Tibial nerve (tissue), 4 donors: ENCODE measurements around the gene ACR. TPM values are rescaled to one million over a fixed set of nuclear protein-coding genes. Genes with fewer than 3 reads are reported as not detected.

Source experiments
- DNase-seq, 2 donors: peaks; one replicate each; pipeline ENCODE4 v3.0.0-alpha.2; 2019; ENCODE audit warnings: low spot score in 2 of 2
- H3K27ac ChIP-seq, 4 donors: fragments of 200-600 bp; sonication (generic) in 3 of 4; one replicate each; pipeline ENCODE4 v1.5.1; 2017 to 2019; ENCODE audit warnings: mild to moderate bottlenecking in 1 of 4
- H3K27me3 ChIP-seq, 2 donors: fragments of 200-600 bp; sonication (generic) in 1 of 2; one replicate each; pipeline versions ENCODE4 v1.5.1 to v1.6.0; 2017 to 2019
- H3K36me3 ChIP-seq, 3 donors: fragments of 200-600 bp; sonication (generic); one replicate each; pipeline ENCODE4 v1.5.1; 2018 to 2019
- H3K4me1 ChIP-seq, 4 donors: fragments of 200-600 bp; sonication (generic) in 3 of 4; one replicate each; pipeline ENCODE4 v1.5.1; 2017 to 2019
- H3K4me3 ChIP-seq, 4 donors: fragments of 200-600 bp; sonication (generic) in 3 of 4; one replicate each; pipeline ENCODE4 v1.5.1; 2017 to 2019; ENCODE audit warnings: mild to moderate bottlenecking in 1 of 4, moderate library complexity in 1 of 4
- H3K9me3 ChIP-seq, 4 donors: fragments of 200-600 bp; sonication (generic) in 3 of 4; one replicate each; pipeline ENCODE4 v1.5.1; 2017 to 2019
- EP300 ChIP-seq, 2 donors: sonication (generic); formaldehyde crosslinking; IDR thresholded peaks; one replicate each; pipeline ENCODE4 v1.6.1; 2017; ENCODE audit warnings: antibody characterized with exemption in 2 of 2, mild to moderate bottlenecking in 1 of 2
- POLR2A ChIP-seq, 2 donors: fragments of 450-650 bp; IDR thresholded peaks; one replicate each; pipeline ENCODE4 v1.6.1; 2017; ENCODE audit warnings: antibody characterized with exemption in 2 of 2, mild to moderate bottlenecking in 2 of 2, moderate library complexity in 2 of 2
- WGBS, 2 donors: methylation state at CpG; one replicate each; pipeline ENCODE4 v1.1.5; 2018; 5-methylcytosine and 5-hydroxymethylcytosine counted together
- total RNA-seq, 4 donors: library from RNA; depleted of rRNA; stranded (reverse); fragments of >200 nt; gene quantifications; one replicate each; pipeline ENCODE4 v1.1.0, GENCODE V29; 2016
- TF ChIP-seq, protein P1 (sequence below), 5 experiments: fragments of 200-600 bp in 3 of 5; fragments of 450-650 bp in 2 of 5; sonication (generic) in 3 of 5; IDR thresholded peaks; one replicate each; pipeline ENCODE4 v1.5.1; 2016 to 2019; ENCODE audit warnings: antibody characterized with exemption in 5 of 5, mild to moderate bottlenecking in 3 of 5, moderate library complexity in 2 of 5

The ACR gene
- 1 to 10 TPM in 2 of 4 donors, not detected in 2; 2.2 to 4.8 TPM for total RNA-seq

DNA sequence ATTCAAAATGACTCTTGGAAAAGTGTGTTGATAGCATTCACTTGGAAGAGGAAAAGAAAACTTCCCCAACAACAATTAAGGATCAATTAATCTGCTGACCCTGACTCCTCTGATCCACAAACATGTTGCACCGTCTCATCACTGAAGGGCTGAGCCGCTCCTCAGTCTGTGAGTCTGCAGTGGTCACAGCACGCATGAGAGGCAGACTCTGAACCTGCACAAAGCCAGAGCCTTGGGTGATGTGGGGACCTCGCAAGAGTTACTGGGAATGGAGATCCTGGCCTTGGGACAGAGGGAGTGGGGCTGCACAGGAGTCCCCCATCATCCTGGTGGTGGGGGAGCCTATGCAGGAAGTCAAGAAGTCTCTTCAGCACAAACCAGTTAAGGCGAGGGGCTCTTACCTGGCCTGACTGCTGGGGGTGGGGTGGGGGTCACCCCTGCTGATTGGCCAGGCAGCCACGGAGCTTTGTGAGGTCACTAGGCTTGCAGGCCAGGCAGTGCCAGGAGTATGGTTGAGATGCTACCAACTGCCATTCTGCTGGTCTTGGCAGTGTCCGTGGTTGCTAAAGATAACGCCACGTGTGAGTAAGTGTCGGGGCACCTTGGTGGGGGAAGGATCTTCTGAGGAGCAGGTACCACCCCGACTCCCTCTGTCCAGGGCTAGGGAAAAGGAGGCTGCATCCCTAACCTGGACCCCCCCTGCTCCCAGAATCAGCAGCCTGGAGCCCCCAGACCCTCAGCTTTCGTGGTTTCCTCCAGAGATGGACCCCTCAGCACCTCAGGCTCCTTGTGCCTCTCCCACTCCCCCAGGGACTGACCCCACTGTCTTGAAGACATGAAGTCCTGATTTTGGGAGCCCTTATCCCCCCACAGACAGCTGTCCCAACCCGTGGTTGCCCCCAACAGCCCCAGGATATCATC lies at the start of gene ACR:
Gene ACR (plus strand): TSS at position 477 of the 921 bp plus-strand sequence. CDS start 32 bp downstream, at position 509.
- Histone ChIP-seq H3K9me3 (no peaks in the 10 kb centered on the region), H3K4me3 (no peak within 1 kb of the TSS), H3K27ac (no peak within 1 kb of the TSS), H3K27me3 (no peaks in the 10 kb centered on the region), H3K36me3 (no peaks in the 10 kb centered on the region), H3K4me1 (peaks cover 0 to 10% (median 0%) of the 10 kb centered on the region in 4 donors)
- WGBS, 2 donors, result 81 to 82% methylated on average over 11 to 13 of the region's 13 CpGs
- TF ChIP-seq POLR2A (IDR thresholded peaks at IDR 0.05), result no peak
- TF ChIP-seq EP300 (IDR thresholded peaks at IDR 0.05), result no peak
- TF ChIP-seq, protein P1, sequence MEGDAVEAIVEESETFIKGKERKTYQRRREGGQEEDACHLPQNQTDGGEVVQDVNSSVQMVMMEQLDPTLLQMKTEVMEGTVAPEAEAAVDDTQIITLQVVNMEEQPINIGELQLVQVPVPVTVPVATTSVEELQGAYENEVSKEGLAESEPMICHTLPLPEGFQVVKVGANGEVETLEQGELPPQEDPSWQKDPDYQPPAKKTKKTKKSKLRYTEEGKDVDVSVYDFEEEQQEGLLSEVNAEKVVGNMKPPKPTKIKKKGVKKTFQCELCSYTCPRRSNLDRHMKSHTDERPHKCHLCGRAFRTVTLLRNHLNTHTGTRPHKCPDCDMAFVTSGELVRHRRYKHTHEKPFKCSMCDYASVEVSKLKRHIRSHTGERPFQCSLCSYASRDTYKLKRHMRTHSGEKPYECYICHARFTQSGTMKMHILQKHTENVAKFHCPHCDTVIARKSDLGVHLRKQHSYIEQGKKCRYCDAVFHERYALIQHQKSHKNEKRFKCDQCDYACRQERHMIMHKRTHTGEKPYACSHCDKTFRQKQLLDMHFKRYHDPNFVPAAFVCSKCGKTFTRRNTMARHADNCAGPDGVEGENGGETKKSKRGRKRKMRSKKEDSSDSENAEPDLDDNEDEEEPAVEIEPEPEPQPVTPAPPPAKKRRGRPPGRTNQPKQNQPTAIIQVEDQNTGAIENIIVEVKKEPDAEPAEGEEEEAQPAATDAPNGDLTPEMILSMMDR (IDR thresholded peaks at IDR 0.05), result no peak
- no peak for DNase-seq

- Histone ChIP-seq H3K27me3 (no peaks in the 10 kb centered on the region), H3K36me3 (no peaks in the 10 kb centered on the region), H3K4me1 (no peaks in the 10 kb centered on the region), H3K4me3 (no peak overlapping the region), H3K9me3 (peaks cover 0 to 8% (median 0%) of the 10 kb centered on the region in 4 donors), H3K27ac (no peak overlapping the region)
- DNase-seq, result no peak
- TF ChIP-seq POLR2A (IDR thresholded peaks at IDR 0.05) (no peak), EP300 (IDR thresholded peaks at IDR 0.05) (no peak)
- TF ChIP-seq, protein P1 (IDR thresholded peaks at IDR 0.05), result no peak
- 82 to 88% methylated on average over 5 of the region's 5 CpGs for WGBS, 2 donors
Measured at GRCh38 chr22:50688448-50688847, 49.6 kb upstream of the ACR start.

DNA sequence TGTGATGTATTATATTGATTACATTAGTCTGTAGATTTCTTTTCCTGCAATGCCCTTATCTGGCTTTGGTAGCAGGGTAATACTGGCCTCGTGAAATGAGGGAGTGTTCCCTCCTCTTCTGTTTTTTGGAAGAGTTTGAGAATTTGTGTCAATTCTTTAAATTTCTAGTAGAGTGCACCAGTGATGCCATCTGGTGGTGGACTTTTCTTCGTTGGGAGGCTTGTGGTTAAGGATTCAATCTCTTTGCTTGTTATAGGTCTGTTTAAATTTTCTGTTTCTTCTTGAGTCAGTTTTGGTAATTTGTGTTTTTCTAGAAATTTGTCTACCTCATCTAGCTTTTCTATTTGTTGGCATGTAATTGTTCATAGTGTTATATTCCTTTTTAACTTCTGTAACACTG lies 46.5 kb upstream of the ACR start:
- TF ChIP-seq EP300 (IDR thresholded peaks at IDR 0.05) (no peak), POLR2A (IDR thresholded peaks at IDR 0.05) (no peak)
- TF ChIP-seq, protein P1 (IDR thresholded peaks at IDR 0.05), result peak in 2 of 5 experiments; percentile 12
- no peaks in the 10 kb centered on the region for H3K36me3 ChIP-seq
- H3K4me1 ChIP-seq, result peaks cover 0 to 3% (median 0%) of the 10 kb centered on the region in 4 donors
- no peak overlapping the region for H3K4me3 ChIP-seq
- H3K27ac ChIP-seq, result no peak overlapping the region
- peak in 1 of 2 donors; percentile 3 for DNase-seq
- H3K9me3 ChIP-seq, result peaks cover 0 to 8% (median 0%) of the 10 kb centered on the region in 4 donors
- no peaks in the 10 kb centered on the region for H3K27me3 ChIP-seq
- WGBS, 2 donors, result 17 to 19% methylated on average over 2 of the region's 2 CpGs

- no peak for TF ChIP-seq EP300 (IDR thresholded peaks at IDR 0.05)
- TF ChIP-seq, protein P1 (IDR thresholded peaks at IDR 0.05), result no peak
- TF ChIP-seq POLR2A (IDR thresholded peaks at IDR 0.05), result no peak
- Histone ChIP-seq H3K9me3 (peaks cover 0 to 8% (median 0%) of the 10 kb centered on the region in 4 donors), H3K4me1 (peaks cover 0 to 18% (median 5%) of the 10 kb centered on the region in 4 donors), H3K36me3 (no peaks in the 10 kb centered on the region), H3K27me3 (no peaks in the 10 kb centered on the region), H3K4me3 (no peak overlapping the region), H3K27ac (no peak overlapping the region)
- WGBS, 2 donors, result 83 to 84% methylated on average over 6 of the region's 6 CpGs
- DNase-seq, result no peak
Measured at GRCh38 chr22:50693462-50693861, 44.5 kb upstream of the ACR start.

DNA sequence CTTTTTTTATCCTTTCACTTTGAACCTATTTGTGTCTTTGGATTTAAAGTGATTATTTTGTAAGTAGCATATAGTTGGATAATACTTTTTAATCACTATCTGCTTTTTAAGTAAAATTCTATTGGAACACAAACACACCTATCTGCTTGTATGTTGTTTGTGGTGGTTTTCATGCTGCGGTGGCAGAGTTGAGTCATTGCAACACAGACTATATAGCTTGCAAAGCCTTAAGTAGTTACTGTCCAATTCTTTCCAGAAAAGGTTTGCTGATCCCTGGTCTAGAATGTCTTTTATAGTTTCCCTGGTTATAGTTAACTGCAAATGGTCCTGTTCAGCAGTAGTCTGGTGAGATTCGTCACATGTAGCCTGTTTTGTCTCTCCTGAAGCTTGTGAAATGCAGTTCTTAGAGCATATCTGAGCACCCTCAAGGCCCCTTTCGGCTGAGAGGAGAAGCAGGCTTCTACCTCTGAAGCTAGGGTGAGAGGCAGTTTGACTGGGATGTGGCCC lies 43.9 kb upstream of the ACR start:
- 65 to 74% methylated on average over 3 of the region's 3 CpGs for WGBS, 2 donors
- DNase-seq, result no peak

More for the DNA sequence above, 43.9 kb upstream of the ACR start:
- no peak overlapping the region for H3K4me3 ChIP-seq
- H3K27me3 ChIP-seq, result no peaks in the 10 kb centered on the region
- H3K9me3 ChIP-seq, result peaks cover 0 to 8% (median 0%) of the 10 kb centered on the region in 4 donors
- no peak overlapping the region for H3K27ac ChIP-seq
- TF ChIP-seq POLR2A (IDR thresholded peaks at IDR 0.05) (no peak), EP300 (IDR thresholded peaks at IDR 0.05) (no peak)
- TF ChIP-seq, protein P1 (IDR thresholded peaks at IDR 0.05), result no peak
- no peaks in the 10 kb centered on the region for H3K36me3 ChIP-seq
- H3K4me1 ChIP-seq, result peaks cover 0 to 25% (median 5%) of the 10 kb centered on the region in 4 donors
